Activated T-cell treated with anti-CD3 and anti-CD28 coated beads, Interleukin-2, amount 50 U/mL, for 72 hours (primary cell): Measurements from ENCODE around the gene STX10. TPM values are rescaled to one million over a fixed set of nuclear protein-coding genes. Genes with fewer than 3 reads are reported as not detected.
"Not testable (repeated sequence)": the region's sequence is repeated elsewhere in the genome, so short reads cannot be mapped to it uniquely, and the experiment has no call there.

Experiments
- ATAC-seq, 2 donors: fragments of 150-1000 bp; cut with Tn5 transposase; replicated peaks in 1 of 2; 2 replicates each; pipeline ENCODE4 v1.10.0; 2021; ENCODE audit warnings: moderate library complexity in 2 of 2, mild to moderate bottlenecking in 1 of 2
- DNase-seq, 2 donors: peaks; one replicate each; pipeline ENCODE4 v3.0.0; 2021 to 2022; ENCODE audit warnings: mixed read lengths in 1 of 2
- H3K27ac Mint-ChIP-seq: one replicate; pipeline ENCODE4 v1.8.0; 2022; ENCODE audit warnings: mild to moderate bottlenecking, moderate library complexity, mixed read lengths
- H3K27me3 Mint-ChIP-seq: one replicate; pipeline ENCODE4 v1.8.0; 2022; ENCODE audit warnings: low read depth, mixed read lengths
- H3K36me3 Mint-ChIP-seq, 2 donors: one replicate each; pipeline ENCODE4 v1.8.0; 2022; ENCODE audit warnings: mixed read lengths in 2 of 2, mild to moderate bottlenecking in 1 of 2; ENCODE audit not compliant: insufficient read depth in 2 of 2
- H3K4me1 Mint-ChIP-seq: one replicate; pipeline ENCODE4 v1.8.0; 2022; ENCODE audit warnings: low read depth, mixed read lengths
- H3K4me3 Mint-ChIP-seq, 2 donors: one replicate each; pipeline ENCODE4 v1.8.0; 2022; ENCODE audit warnings: mild to moderate bottlenecking in 2 of 2, mixed read lengths in 2 of 2, moderate library complexity in 2 of 2
- H3K9me3 Mint-ChIP-seq, 2 donors: one replicate each; pipeline ENCODE4 v1.8.0; 2022; ENCODE audit warnings: mixed read lengths in 2 of 2
- total RNA-seq, 2 donors: library from RNA; stranded (reverse); gene quantifications; one replicate each; pipeline ENCODE4 v1.2.3, GENCODE V29; 2022

Gene STX10
- total RNA-seq, 2 donors from 2014 or later, result 73.9 to 89.9 TPM

DNA sequence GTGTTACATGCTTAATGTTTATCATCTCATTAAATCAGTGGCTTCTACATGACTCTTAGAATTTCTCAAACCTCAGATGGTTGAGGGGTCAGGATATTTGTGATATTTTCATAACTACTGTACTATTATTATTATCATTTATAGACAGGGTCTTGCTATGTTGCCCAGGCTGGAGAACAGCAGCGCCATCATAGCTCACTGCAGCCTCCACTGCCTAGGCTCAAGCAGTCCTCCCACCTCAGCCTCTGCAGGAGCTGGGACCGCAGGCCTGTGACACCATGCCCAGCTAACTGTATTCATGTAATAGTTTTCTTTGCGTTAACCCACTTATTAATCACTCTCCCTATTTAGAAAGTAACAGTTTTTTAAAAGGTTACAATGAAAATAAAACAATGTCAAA lies 9.5 kb upstream of the STX10 start:
- peak overlapping the region; percentile 4 for H3K27ac Mint-ChIP-seq
- no peaks in the 10 kb centered on the region for H3K9me3 Mint-ChIP-seq
- ATAC-seq (no peak), DNase-seq (no peak)
- H3K4me1 Mint-ChIP-seq, result peaks cover 66% of the 10 kb centered on the region
- peak overlapping the region in 1 of 2 donors; percentile 22 for H3K4me3 Mint-ChIP-seq
- H3K27me3 Mint-ChIP-seq, result no peaks in the 10 kb centered on the region
- H3K36me3 Mint-ChIP-seq, result peaks cover 0 to 2% of the 10 kb centered on the region in 2 donors

DNA sequence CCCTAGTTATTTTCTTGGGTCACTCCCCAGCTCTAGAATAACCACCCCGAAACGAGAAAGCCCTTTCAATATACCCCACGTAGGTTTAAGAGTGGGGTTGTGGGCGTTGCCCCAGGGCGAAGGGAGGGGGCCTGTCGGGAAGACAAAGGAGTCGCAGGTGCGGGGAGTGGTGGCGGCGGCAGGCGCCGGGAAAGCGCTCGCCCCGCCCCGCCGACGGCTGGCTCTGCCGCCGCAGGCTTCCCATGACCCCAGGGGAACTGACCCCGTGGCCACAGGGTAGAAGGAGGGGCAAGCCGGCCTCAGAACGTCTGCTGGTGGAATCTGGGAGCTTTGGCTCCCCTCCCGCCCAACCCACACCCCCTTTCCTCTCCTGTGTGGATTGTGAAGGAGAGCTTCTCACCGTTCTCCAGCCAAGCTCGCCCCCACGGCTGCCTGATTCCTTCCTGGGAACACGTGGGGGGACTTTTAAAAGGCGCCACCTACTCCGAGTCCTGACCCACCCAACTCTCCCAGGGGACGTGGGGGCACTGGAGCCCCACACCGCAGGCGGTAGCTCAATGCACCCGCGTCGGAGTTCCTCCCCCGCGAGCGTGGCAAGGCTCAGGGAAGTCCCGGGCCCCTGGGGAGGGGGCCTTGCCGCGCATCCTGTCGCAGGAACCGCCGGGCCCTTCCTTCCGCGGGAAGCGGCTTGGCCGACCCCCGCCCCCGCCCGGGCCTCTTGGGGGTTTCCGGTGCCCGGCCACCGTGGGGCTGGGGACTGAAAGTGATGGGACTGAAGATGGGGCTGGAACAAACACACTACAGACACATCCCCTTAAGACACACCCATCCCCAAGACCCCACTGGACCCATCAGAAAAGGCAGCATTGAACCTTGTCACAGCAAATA lies 5.5 kb upstream of the STX10 start:
- H3K36me3 Mint-ChIP-seq, result peaks cover 10 to 18% of the 10 kb centered on the region in 2 donors
- H3K4me1 Mint-ChIP-seq, result peaks cover 53% of the 10 kb centered on the region
- no peaks in the 10 kb centered on the region for H3K9me3 Mint-ChIP-seq
- peak overlapping the region; percentile 98 for H3K27ac Mint-ChIP-seq
- no peaks in the 10 kb centered on the region for H3K27me3 Mint-ChIP-seq
- ATAC-seq (peak; percentile 8 to 13), DNase-seq (peak; percentile 83 to 87)
- peak overlapping the region; percentile 89 to 99 for H3K4me3 Mint-ChIP-seq

GRCh38 chr19:13154911-13155471 lies 4.8 kb upstream of the STX10 start:
- Mint-ChIP-seq H3K27ac (peak overlapping the region; percentile 98), H3K36me3 (peaks cover 13 to 19% of the 10 kb centered on the region in 2 donors), H3K4me3 (peak overlapping the region; percentile 89 to 99), H3K9me3 (no peaks in the 10 kb centered on the region), H3K27me3 (no peaks in the 10 kb centered on the region), H3K4me1 (peaks cover 47% of the 10 kb centered on the region)
- DNase-seq (peak; percentile 87 to 90), ATAC-seq (peak; percentile 30 to 46)

GRCh38 chr19:13154241-13154778 lies 4.1 kb upstream of the STX10 start:
- peaks cover 44% of the 10 kb centered on the region for H3K4me1 Mint-ChIP-seq
- DNase-seq, result peak; percentile 80 to 85
- no peaks in the 10 kb centered on the region for H3K9me3 Mint-ChIP-seq
- no peak for ATAC-seq
- peaks cover 13 to 19% of the 10 kb centered on the region in 2 donors for H3K36me3 Mint-ChIP-seq
- peak overlapping the region; percentile 98 for H3K27ac Mint-ChIP-seq
- no peaks in the 10 kb centered on the region for H3K27me3 Mint-ChIP-seq
- H3K4me3 Mint-ChIP-seq, result peak overlapping the region; percentile 89 to 99

- peak overlapping the region; percentile 89 to 99 for H3K4me3 Mint-ChIP-seq
- peak; percentile 25 to 36 for DNase-seq
- no peaks in the 10 kb centered on the region for H3K27me3 Mint-ChIP-seq
- H3K9me3 Mint-ChIP-seq, result no peaks in the 10 kb centered on the region
- peaks cover 44% of the 10 kb centered on the region for H3K4me1 Mint-ChIP-seq
- no peak for ATAC-seq
- peak overlapping the region; percentile 98 for H3K27ac Mint-ChIP-seq
- peaks cover 13 to 19% of the 10 kb centered on the region in 2 donors for H3K36me3 Mint-ChIP-seq
Observed at GRCh38 chr19:13153569-13154240, 3.5 kb upstream of the STX10 start.

- peaks cover 44% of the 10 kb centered on the region for H3K4me1 Mint-ChIP-seq
- no peaks in the 10 kb centered on the region for H3K9me3 Mint-ChIP-seq
- H3K4me3 Mint-ChIP-seq, result peak overlapping the region; percentile 89 to 99
- H3K36me3 Mint-ChIP-seq, result peaks cover 13 to 19% of the 10 kb centered on the region in 2 donors
- no peaks in the 10 kb centered on the region for H3K27me3 Mint-ChIP-seq
- DNase-seq (peak; percentile 98 to 100), ATAC-seq (peak; percentile 28 to 39)
- peak overlapping the region; percentile 98 for H3K27ac Mint-ChIP-seq
Observed at GRCh38 chr19:13152974-13153568, 2.9 kb upstream of the STX10 start.

DNA sequence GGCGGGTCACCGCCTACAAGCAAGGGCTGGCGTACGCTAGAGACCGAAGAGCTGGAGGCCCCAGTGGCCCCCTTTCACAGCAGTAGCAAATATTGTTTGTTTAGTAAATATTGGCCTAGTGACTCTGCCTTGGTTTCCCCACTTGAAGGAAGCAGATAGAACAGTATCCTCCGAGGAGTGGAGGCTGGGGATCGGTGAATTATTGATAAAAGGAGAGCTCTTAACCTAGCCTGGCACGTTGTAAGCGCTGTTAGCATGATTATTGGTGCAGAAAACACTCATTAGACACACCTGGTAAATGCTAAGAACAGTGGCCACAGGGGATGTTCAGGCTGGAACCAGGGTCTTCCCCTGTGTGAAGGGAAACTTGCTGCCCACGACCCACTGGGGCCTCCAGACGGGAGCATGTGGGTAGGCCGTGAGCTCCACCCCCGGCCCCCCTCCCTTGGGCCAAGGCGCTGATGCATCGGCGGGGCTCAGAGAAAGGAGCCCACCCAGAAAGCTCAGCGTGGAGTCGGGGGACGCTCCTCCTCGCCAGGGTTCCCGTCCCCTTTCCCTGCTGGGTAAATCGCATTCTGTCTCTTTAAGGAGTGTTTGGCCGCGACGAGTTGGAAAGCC lies 2.3 kb upstream of the STX10 start:
- peak overlapping the region; percentile 89 to 99 for H3K4me3 Mint-ChIP-seq
- ATAC-seq (peak; percentile 16), DNase-seq (no peak)
- H3K9me3 Mint-ChIP-seq, result no peaks in the 10 kb centered on the region
- H3K27me3 Mint-ChIP-seq, result no peaks in the 10 kb centered on the region
- peaks cover 39% of the 10 kb centered on the region for H3K4me1 Mint-ChIP-seq
- H3K36me3 Mint-ChIP-seq, result peaks cover 13 to 19% of the 10 kb centered on the region in 2 donors
- peak overlapping the region; percentile 98 for H3K27ac Mint-ChIP-seq

GRCh38 chr19:13151605-13152355 lies 1.6 kb upstream of the STX10 start:
- Mint-ChIP-seq H3K36me3 (peaks cover 13 to 19% of the 10 kb centered on the region in 2 donors), H3K27me3 (no peaks in the 10 kb centered on the region), H3K4me1 (peaks cover 32% of the 10 kb centered on the region), H3K9me3 (no peaks in the 10 kb centered on the region), H3K27ac (peak overlapping the region; percentile 98), H3K4me3 (peak overlapping the region; percentile 89 to 99)
- ATAC-seq, result peak; percentile 49 to 51
- peak; percentile 95 to 96 for DNase-seq

GRCh38 chr19:13150931-13151604 lies 893 bp upstream of the STX10 start:
- peak in 1 of 2 donors; percentile 44 for DNase-seq
- peak overlapping the region; percentile 93 for H3K27ac Mint-ChIP-seq

DNA sequence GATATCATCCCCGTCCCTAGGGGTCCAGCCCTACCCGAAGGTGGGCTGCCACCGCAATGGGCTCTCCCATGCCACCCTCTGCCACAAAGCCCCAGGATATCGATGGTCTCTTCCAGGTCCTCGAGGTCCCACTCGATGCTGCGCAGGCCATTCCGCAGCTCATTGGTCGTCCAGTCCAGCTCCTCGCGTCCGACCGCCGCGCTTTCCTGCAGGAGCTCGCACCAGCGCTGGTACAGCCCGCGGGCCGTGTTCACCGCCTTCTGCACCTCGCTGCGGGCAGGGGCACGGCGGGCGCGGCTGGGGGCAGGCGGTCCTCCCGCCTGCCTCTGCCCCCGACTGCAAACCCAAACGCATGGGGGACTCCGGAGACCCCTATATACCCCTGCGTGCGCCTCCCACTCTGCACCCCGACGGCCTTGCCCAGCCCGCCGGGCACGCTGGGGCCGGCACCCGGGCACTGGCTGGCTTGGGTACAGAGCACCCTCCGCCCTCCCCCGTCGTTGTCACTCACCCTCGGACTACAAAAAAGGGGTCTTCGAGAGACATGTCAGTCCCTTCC lies 468 bp downstream of the STX10 start:
- peak; percentile 4 to 9 for ATAC-seq
- H3K4me1 Mint-ChIP-seq, result peaks cover 21% of the 10 kb centered on the region
- H3K27ac Mint-ChIP-seq, result no peak overlapping the region
- H3K36me3 Mint-ChIP-seq, result peaks cover 13 to 17% of the 10 kb centered on the region in 2 donors
- H3K9me3 Mint-ChIP-seq, result no peaks in the 10 kb centered on the region
- H3K27me3 Mint-ChIP-seq, result no peaks in the 10 kb centered on the region
- H3K4me3 Mint-ChIP-seq, result peak overlapping the region; percentile 89 to 99
- DNase-seq, result peak in 1 of 2 donors; percentile 53

More at GRCh38 chr19:13150931-13151604, 893 bp upstream of the STX10 start:
- Mint-ChIP-seq H3K4me1 (peaks cover 25% of the 10 kb centered on the region), H3K36me3 (peaks cover 13 to 19% of the 10 kb centered on the region in 2 donors), H3K9me3 (no peaks in the 10 kb centered on the region), H3K4me3 (peak overlapping the region; percentile 89 to 99), H3K27me3 (no peaks in the 10 kb centered on the region)
- peak in 1 of 2 donors; percentile 0 for ATAC-seq

- not testable (repeated sequence) for DNase-seq, H3K9me3 Mint-ChIP-seq, H3K27me3 Mint-ChIP-seq, H3K27ac Mint-ChIP-seq, ATAC-seq
- H3K36me3 Mint-ChIP-seq, result peaks cover 11 to 12% of the 10 kb centered on the region in 2 donors
- H3K4me1 Mint-ChIP-seq, result peaks cover 21% of the 10 kb centered on the region
- peak overlapping the region; percentile 89 to 99 for H3K4me3 Mint-ChIP-seq
Observed at GRCh38 chr19:13149173-13149627, 975 bp downstream of the STX10 start.
